GM12801 (cell line): Measurements from ENCODE around the gene SOCS2.

ENCODE experiments used
- CTCF ChIP-seq: IDR thresholded peaks from one replicate; pipeline ENCODE4 v1.5.1; 2011; ENCODE audit warnings: control low read depth; ENCODE audit not compliant: insufficient read length; ENCODE audit errors: extremely low read depth

The SOCS2 gene

GRCh38 chr12:93599192-93599591 is 26.7 kb downstream of the SOCS2 start:
- TF ChIP-seq CTCF = no peak

- no peak for TF ChIP-seq CTCF
These were observed 29.1 kb downstream of the SOCS2 start for GRCh38 chr12:93601591-93601990.

GRCh38 chr12:93602897-93603668 is 30.6 kb downstream of the SOCS2 start:
- no peak for TF ChIP-seq CTCF

GRCh38 chr12:93603762-93604161 is 31.3 kb downstream of the SOCS2 start:
- TF ChIP-seq CTCF = no peak

GRCh38 chr12:93608313-93608712 is 35.8 kb downstream of the SOCS2 start:
- TF ChIP-seq CTCF = no peak

- no peak for TF ChIP-seq CTCF
These were observed 37.1 kb downstream of the SOCS2 start for GRCh38 chr12:93609281-93610192.

- TF ChIP-seq CTCF = no peak
These were observed 40.3 kb downstream of the SOCS2 start for GRCh38 chr12:93612776-93613175.
